MCF 10A (cell line): ENCODE measurements around the gene SLU7. TPM values are rescaled to one million over a fixed set of nuclear protein-coding genes. Genes with fewer than 3 reads are reported as not detected.

ENCODE experiments used
- BruUV-seq: library from RNA; stranded (reverse); fragments of 400-500 nt; replicated peaks from 2 replicates; lab custom pipeline; 2021; lab: Mats Ljungman, UMichigan
- CTCF ChIA-PET: fragments of 300-600 bp; sonication (Branson Sonifier 250); formaldehyde crosslinking; extraction: SDS; loops from one replicate; lab custom pipeline; 2021; ENCODE audit warnings: antibody characterized with exemption, inconsistent platforms; lab: Yijun Ruan, JAX
- POLR2A ChIA-PET: fragments of 300-600, 350-650 bp; sonication (Branson Sonifier 250); formaldehyde crosslinking; extraction: SDS; loops from one replicate; lab custom pipeline; 2020; ENCODE audit warnings: antibody characterized with exemption, inconsistent platforms; lab: Yijun Ruan, JAX
- DNase-seq: peaks from one replicate; pipeline ENCODE4 v3.0.0-alpha.2; 2018; ENCODE audit not compliant: unreplicated experiment
- H3K27ac Mint-ChIP-seq: one replicate; pipeline ENCODE4 v1.8.0; 2022; ENCODE audit warnings: mild to moderate bottlenecking, low read depth, mixed read lengths; ENCODE audit not compliant: unreplicated experiment
- H3K27me3 Mint-ChIP-seq: one replicate; pipeline ENCODE4 v1.8.0; 2022; ENCODE audit warnings: mixed read lengths; ENCODE audit not compliant: insufficient read depth, unreplicated experiment
- H3K36me3 Mint-ChIP-seq: one replicate; pipeline ENCODE4 v1.8.0; 2022; ENCODE audit warnings: mild to moderate bottlenecking, moderate library complexity, mixed read lengths; ENCODE audit not compliant: insufficient read depth, unreplicated experiment
- H3K4me1 Mint-ChIP-seq: one replicate; pipeline ENCODE4 v1.8.0; 2022; ENCODE audit warnings: mixed read lengths; ENCODE audit not compliant: insufficient read depth, unreplicated experiment
- H3K4me3 Mint-ChIP-seq: one replicate; pipeline ENCODE4 v1.8.0; 2022; ENCODE audit warnings: mild to moderate bottlenecking, moderate library complexity, mixed read lengths; ENCODE audit not compliant: unreplicated experiment
- H3K9me3 Mint-ChIP-seq: one replicate; pipeline ENCODE4 v1.8.0; 2022; ENCODE audit warnings: mixed read lengths; ENCODE audit not compliant: unreplicated experiment
- intact Hi-C: fragments of 100-400 bp; cut with micrococcal nuclease; formaldehyde crosslinking; loops from 2 replicates; pipeline ENCODE4 v1.14.1; 2022
- total RNA-seq: library from RNA; stranded (reverse); gene quantifications from 2 replicates; pipeline ENCODE4 v1.2.3, GENCODE V29; 2022
- TF ChIP-seq, protein P1 (sequence below): fragments of 200-600 bp; IDR thresholded peaks from one replicate; pipeline ENCODE4 v1.8.0; 2022; ENCODE audit warnings: antibody characterized with exemption, mild to moderate bottlenecking; ENCODE audit not compliant: unreplicated experiment

SLU7 gene
- total RNA-seq, 1 experiment from 2014 or later, result 64.6 TPM

GRCh38 chr5:160463227-160463626, 44.3 kb upstream of the SLU7 start:
- no TSS peak for BruUV-seq
- no peaks in the 10 kb centered on the region for H3K9me3 Mint-ChIP-seq
- no peaks in the 10 kb centered on the region for H3K36me3 Mint-ChIP-seq
- TF ChIP-seq, protein P1, sequence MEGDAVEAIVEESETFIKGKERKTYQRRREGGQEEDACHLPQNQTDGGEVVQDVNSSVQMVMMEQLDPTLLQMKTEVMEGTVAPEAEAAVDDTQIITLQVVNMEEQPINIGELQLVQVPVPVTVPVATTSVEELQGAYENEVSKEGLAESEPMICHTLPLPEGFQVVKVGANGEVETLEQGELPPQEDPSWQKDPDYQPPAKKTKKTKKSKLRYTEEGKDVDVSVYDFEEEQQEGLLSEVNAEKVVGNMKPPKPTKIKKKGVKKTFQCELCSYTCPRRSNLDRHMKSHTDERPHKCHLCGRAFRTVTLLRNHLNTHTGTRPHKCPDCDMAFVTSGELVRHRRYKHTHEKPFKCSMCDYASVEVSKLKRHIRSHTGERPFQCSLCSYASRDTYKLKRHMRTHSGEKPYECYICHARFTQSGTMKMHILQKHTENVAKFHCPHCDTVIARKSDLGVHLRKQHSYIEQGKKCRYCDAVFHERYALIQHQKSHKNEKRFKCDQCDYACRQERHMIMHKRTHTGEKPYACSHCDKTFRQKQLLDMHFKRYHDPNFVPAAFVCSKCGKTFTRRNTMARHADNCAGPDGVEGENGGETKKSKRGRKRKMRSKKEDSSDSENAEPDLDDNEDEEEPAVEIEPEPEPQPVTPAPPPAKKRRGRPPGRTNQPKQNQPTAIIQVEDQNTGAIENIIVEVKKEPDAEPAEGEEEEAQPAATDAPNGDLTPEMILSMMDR, result no peak
- POLR2A ChIA-PET, result interaction anchor here (0.8 to 1.3 kb wide), 6 partner anchors 9 to 42 kb away, joined by 3 to 4 read pairs (median 3); partner anchors contain the start of gene PTTG1
- CTCF ChIA-PET, result interaction anchor here (0.6 to 6.2 kb wide), 5 partner anchors 15 to 45 kb away, joined by 3 to 52 read pairs (median 5); no protein-coding TSS in a partner anchor
- no peak overlapping the region for H3K27ac Mint-ChIP-seq
- no peak overlapping the region for H3K4me3 Mint-ChIP-seq
- intact Hi-C loops, result no loop called here
- peaks cover 12% of the 10 kb centered on the region for H3K4me1 Mint-ChIP-seq
- H3K27me3 Mint-ChIP-seq, result no peaks in the 10 kb centered on the region
- DNase-seq, result no peak

DNA sequence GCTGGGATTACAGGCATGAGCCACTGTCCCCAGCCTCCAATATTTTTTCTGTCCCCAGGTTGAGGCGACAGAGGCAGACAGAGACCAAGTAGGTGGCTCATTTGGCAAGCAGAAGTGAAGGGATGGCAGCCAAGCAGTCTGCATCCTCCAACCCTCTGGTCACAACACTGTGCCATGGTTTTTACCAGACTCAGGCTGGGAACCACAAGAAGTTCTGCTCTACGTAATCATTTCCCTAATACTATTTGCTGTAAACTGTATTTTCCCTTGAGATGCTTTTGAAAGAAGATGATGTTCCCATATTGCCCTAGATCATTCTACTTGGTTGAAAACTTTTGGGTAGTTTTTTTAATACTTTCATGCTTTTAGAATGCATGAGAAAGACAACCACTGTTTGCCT, 43.3 kb upstream of the SLU7 start:
- H3K9me3 Mint-ChIP-seq, result no peaks in the 10 kb centered on the region
- ChIA-PET CTCF (interaction anchor here (4.2 kb wide), 1 partner anchor 24 kb away, joined by 28 read pairs; no protein-coding TSS in a partner anchor), POLR2A (no interaction called here)
- H3K27ac Mint-ChIP-seq, result no peak overlapping the region
- TF ChIP-seq, protein P1, result no peak
- intact Hi-C loops, result no loop called here
- no TSS peak for BruUV-seq
- no peak overlapping the region for H3K4me3 Mint-ChIP-seq
- H3K36me3 Mint-ChIP-seq, result no peaks in the 10 kb centered on the region
- DNase-seq, result no peak
- peaks cover 12% of the 10 kb centered on the region for H3K4me1 Mint-ChIP-seq
- H3K27me3 Mint-ChIP-seq, result no peaks in the 10 kb centered on the region

DNA sequence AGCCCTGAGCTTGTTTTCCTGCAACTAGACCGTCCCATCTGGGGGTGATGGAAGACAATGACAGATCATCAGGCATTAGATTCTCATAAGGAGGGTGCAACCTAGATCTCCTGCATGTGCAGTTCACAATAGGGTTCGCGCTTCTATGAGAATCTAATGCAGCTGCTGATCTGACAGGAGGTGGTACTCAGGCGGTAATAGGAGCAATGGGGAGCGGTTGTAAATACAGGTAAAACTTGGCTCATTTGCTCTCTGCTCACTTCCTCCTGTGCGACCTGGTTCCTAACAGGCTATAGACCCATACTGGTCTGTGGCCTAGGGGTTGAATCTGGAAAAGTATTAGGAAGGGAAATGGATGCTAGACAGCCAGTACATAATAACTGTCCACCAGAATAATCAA, 42.5 kb upstream of the SLU7 start:
- Mint-ChIP-seq H3K9me3 (no peaks in the 10 kb centered on the region), H3K27ac (no peak overlapping the region), H3K36me3 (no peaks in the 10 kb centered on the region), H3K27me3 (no peaks in the 10 kb centered on the region), H3K4me3 (no peak overlapping the region), H3K4me1 (peaks cover 12% of the 10 kb centered on the region)
- TF ChIP-seq, protein P1, result no peak
- BruUV-seq, result no TSS peak
- intact Hi-C loops, result no loop called here
- ChIA-PET POLR2A (no interaction called here), CTCF (interaction anchor here (4.2 kb wide), 1 partner anchor 23 kb away, joined by 28 read pairs; no protein-coding TSS in a partner anchor)
- no peak for DNase-seq

GRCh38 chr5:160460377-160461049, 41.6 kb upstream of the SLU7 start:
- POLR2A ChIA-PET, result interaction anchor here (0.7 kb wide), 1 partner anchor 330 kb away, joined by 4 read pairs; no protein-coding TSS in a partner anchor
- Mint-ChIP-seq H3K27ac (no peak overlapping the region), H3K27me3 (no peaks in the 10 kb centered on the region), H3K9me3 (no peaks in the 10 kb centered on the region), H3K4me3 (no peak overlapping the region), H3K4me1 (peaks cover 12% of the 10 kb centered on the region), H3K36me3 (no peaks in the 10 kb centered on the region)
- no peak for DNase-seq
- CTCF ChIA-PET, result interaction anchor here (0.7 to 4.2 kb wide), 3 partner anchors 22 to 1566 kb away, joined by 3 to 28 read pairs (median 3); no protein-coding TSS in a partner anchor
- intact Hi-C loops, result no loop called here
- BruUV-seq, result no TSS peak
- TF ChIP-seq, protein P1, result no peak
